CD4-positive, alpha-beta T cell (primary cell): ENCODE data around the gene CD6. TPM values are rescaled to one million over a fixed set of nuclear protein-coding genes. Genes with fewer than 3 reads are reported as not detected.
A peak's percentile ranks its signal among the peaks of the same experiment; 100 is the strongest.

Source experiments
- ATAC-seq: fragments of 200-7000 bp; cut with Tn5 transposase; one replicate; pipeline ENCODE4 v1.10.0; 2022; ENCODE audit warnings: mild to moderate bottlenecking; ENCODE audit not compliant: poor library complexity
- CTCF ChIA-PET: fragments of 350-600 bp; sonication (Branson Sonifier 250); formaldehyde crosslinking; loops from one replicate; lab custom pipeline; 2021; ENCODE audit warnings: antibody characterized with exemption, inconsistent platforms; lab: Charles Lee
- POLR2A ChIA-PET: fragments of 350-600 bp; sonication (Branson Sonifier 250); formaldehyde crosslinking; loops from one replicate; lab custom pipeline; 2021; ENCODE audit warnings: antibody characterized with exemption, inconsistent platforms; lab: Charles Lee
- DNase-seq, 14 experiments: peaks; one replicate each; pipeline ENCODE4 v3.0.0-alpha.2; 2013 to 2020; ENCODE audit warnings: mixed read lengths in 2 of 14
- H3K27ac ChIP-seq, 2 donors: one replicate each; pipeline versions ENCODE4 v1.5.1 to v1.7.0; 2013; ENCODE audit warnings: low read length in 2 of 2, low read depth in 1 of 2, mild to moderate bottlenecking in 1 of 2
- H3K27me3 ChIP-seq, 2 experiments: 1 replicate in 1 of 2; 2 replicates in 1 of 2; pipeline versions ENCODE4 v1.6.1 to v1.7.0; 2013; ENCODE audit warnings: low read length in 2 of 2, control low read depth in 1 of 2, mild to moderate bottlenecking in 1 of 2, moderate library complexity in 1 of 2; ENCODE audit not compliant: insufficient read depth in 2 of 2, control insufficient read depth in 1 of 2
- H3K36me3 ChIP-seq: one replicate; pipeline ENCODE4 v1.6.1; 2013; ENCODE audit warnings: low read length, control low read depth; ENCODE audit not compliant: insufficient read depth
- H3K4me1 ChIP-seq: one replicate; pipeline ENCODE4 v1.6.1; 2013; ENCODE audit warnings: low read length, control low read depth; ENCODE audit not compliant: insufficient read depth
- H3K4me3 ChIP-seq: one replicate; pipeline ENCODE4 v1.5.1; 2013; ENCODE audit warnings: mild to moderate bottlenecking, low read length, moderate library complexity
- H3K9me3 ChIP-seq, 2 experiments: 1 replicate in 1 of 2; 2 replicates in 1 of 2; pipeline versions ENCODE4 v1.6.1 to v1.7.0; 2013; ENCODE audit warnings: low read length in 2 of 2, mild to moderate bottlenecking in 2 of 2, control low read depth in 1 of 2, moderate library complexity in 1 of 2; ENCODE audit not compliant: control insufficient read depth in 1 of 2, insufficient read depth in 1 of 2
- H3K27ac Mint-ChIP-seq: one replicate; pipeline ENCODE4 v1.8.0; 2020; ENCODE audit warnings: mixed read lengths
- H3K27me3 Mint-ChIP-seq: one replicate; pipeline ENCODE4 v1.8.0; 2021; ENCODE audit warnings: mixed read lengths
- H3K36me3 Mint-ChIP-seq: one replicate; pipeline ENCODE4 v1.8.0; 2021; ENCODE audit warnings: low read depth, mixed read lengths
- H3K4me1 Mint-ChIP-seq: one replicate; pipeline ENCODE4 v1.8.0; 2021; ENCODE audit warnings: low read depth, mixed read lengths
- H3K4me3 Mint-ChIP-seq: one replicate; pipeline ENCODE4 v1.8.0; 2020; ENCODE audit warnings: mild to moderate bottlenecking, mixed read lengths
- H3K9me3 Mint-ChIP-seq: one replicate; pipeline ENCODE4 v1.8.0; 2020; ENCODE audit warnings: mixed read lengths
- intact Hi-C, 2 experiments: fragments of 100-400 bp; cut with DNase I in 1 of 2; cut with micrococcal nuclease in 1 of 2; formaldehyde crosslinking; loops; one replicate each; pipeline versions ENCODE4 v1.15.1 to v1.9.0; 2023 to 2025; cut with DNase I, micrococcal nuclease
- total RNA-seq, 174 experiments: library from RNA in 2 of 174; stranded (reverse) in 2 of 174; gene quantifications; one replicate each; pipeline ENCODE4 v1.2.3 and lab custom pipeline; 2021 to 2026
- TF ChIP-seq, protein P1 (sequence below): fragments of 200-600 bp; IDR thresholded peaks from one replicate; pipeline ENCODE4 v1.8.0; 2022; ENCODE audit warnings: antibody characterized with exemption, mild to moderate bottlenecking

Gene CD6
- total RNA-seq, 2 experiments from 2014 or later = 814 to 827 TPM

DNA sequence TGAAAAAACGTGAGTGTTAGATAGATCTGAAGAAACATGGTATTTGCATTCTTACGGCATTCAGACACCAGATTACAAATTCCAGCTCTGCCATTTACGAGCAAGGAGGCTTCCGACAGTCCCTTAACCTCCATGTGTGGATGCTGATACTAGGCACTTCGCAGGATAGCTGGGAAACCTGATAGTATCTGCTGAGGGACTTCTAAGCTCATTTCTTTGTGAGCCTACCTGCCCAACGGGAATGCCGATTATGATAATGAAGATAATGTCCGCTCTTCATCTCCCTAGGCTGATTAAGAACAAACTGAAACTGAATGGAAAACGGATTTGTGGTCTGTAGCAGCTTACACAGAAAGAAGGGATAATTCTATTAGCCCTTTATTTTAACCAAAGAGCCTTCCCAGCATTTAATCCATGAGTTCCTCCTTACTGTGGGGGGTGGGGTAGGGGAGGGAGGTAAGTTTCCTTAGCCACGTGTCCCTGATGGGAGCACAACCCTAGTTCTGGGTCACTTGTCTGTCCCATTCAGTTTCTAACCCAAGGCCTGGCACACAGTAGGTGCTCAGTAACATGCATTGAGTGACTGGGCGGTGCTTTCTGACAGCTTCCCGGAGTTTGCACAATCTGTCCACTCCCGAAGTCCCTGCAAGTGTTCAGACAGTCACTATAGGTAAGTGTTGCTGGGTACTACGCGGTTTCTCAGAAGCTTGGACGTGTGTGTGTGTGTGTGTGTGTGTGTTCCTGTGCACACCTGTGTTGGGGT is 39.2 kb downstream of the CD6 start:
- Mint-ChIP-seq H3K9me3 (no peaks in the 10 kb centered on the region), H3K27me3 (no peaks in the 10 kb centered on the region), H3K36me3 (peaks cover 96% of the 10 kb centered on the region), H3K4me1 (peaks cover 74% of the 10 kb centered on the region), H3K4me3 (peak overlapping the region; percentile 54), H3K27ac (peak overlapping the region; percentile 92)
- H3K27ac ChIP-seq = peak overlapping the region in 1 of 2 donors; percentile 1
- ChIA-PET CTCF (interaction anchor here (0.7 to 2.5 kb wide), 2 partner anchors 13 to 41 kb away, joined by 3 to 8 read pairs; no protein-coding TSS in a partner anchor), POLR2A (interaction anchor here (0.7 to 3.2 kb wide), 9 partner anchors 10 to 103 kb away, joined by 3 to 15 read pairs (median 4); partner anchors contain the start of gene CD6)
- TF ChIP-seq, protein P1, sequence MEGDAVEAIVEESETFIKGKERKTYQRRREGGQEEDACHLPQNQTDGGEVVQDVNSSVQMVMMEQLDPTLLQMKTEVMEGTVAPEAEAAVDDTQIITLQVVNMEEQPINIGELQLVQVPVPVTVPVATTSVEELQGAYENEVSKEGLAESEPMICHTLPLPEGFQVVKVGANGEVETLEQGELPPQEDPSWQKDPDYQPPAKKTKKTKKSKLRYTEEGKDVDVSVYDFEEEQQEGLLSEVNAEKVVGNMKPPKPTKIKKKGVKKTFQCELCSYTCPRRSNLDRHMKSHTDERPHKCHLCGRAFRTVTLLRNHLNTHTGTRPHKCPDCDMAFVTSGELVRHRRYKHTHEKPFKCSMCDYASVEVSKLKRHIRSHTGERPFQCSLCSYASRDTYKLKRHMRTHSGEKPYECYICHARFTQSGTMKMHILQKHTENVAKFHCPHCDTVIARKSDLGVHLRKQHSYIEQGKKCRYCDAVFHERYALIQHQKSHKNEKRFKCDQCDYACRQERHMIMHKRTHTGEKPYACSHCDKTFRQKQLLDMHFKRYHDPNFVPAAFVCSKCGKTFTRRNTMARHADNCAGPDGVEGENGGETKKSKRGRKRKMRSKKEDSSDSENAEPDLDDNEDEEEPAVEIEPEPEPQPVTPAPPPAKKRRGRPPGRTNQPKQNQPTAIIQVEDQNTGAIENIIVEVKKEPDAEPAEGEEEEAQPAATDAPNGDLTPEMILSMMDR = no peak
- H3K9me3 ChIP-seq = no peaks in the 10 kb centered on the region
- intact Hi-C loops = no loop called here
- no peak for DNase-seq
- peaks cover 95% of the 10 kb centered on the region for H3K36me3 ChIP-seq
- H3K4me1 ChIP-seq = peaks cover 64% of the 10 kb centered on the region
- H3K27me3 ChIP-seq = no peaks in the 10 kb centered on the region
- ATAC-seq = no peak
- H3K4me3 ChIP-seq = no peak overlapping the region

DNA sequence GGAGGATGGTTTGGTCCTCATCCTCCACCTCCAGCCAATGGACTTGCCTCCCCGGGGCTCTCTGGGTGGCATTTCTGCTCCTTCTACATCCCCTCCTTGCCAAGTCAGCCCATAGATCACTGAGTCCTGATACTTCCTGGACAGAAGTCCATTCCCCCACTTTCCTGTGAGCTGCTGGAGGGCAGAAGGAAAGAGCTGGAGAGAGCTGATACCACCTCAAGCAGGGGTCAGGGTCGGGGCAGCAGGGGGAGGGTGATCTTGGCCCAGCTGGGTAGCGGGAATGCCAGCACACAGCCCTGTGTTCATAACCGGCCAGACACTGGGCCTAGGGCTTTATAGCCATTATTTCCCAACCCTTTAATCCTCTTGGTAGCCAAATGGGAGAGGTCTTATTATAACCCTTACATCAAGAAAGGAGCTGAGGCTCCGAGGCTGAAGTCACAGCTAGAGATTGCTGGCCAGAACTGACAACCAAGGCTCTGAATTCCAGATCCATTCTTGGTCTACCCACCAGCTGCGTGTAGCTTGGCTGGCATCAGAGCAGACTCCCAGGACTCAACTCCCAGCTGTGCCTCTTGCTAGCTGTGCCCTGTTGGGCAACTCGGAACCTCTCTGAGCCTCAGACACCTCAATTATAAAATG is 39.9 kb downstream of the CD6 start:
- Histone ChIP-seq H3K36me3 (peaks cover 96% of the 10 kb centered on the region), H3K4me1 (peaks cover 63% of the 10 kb centered on the region), H3K27ac (peak overlapping the region in 1 of 2 donors; percentile 3), H3K9me3 (no peaks in the 10 kb centered on the region), H3K4me3 (no peak overlapping the region), H3K27me3 (no peaks in the 10 kb centered on the region)
- DNase-seq (no peak), ATAC-seq (no peak)
- TF ChIP-seq, protein P1 = no peak
- Mint-ChIP-seq H3K27me3 (no peaks in the 10 kb centered on the region), H3K36me3 (peaks cover 96% of the 10 kb centered on the region), H3K9me3 (no peaks in the 10 kb centered on the region), H3K27ac (peak overlapping the region; percentile 92), H3K4me1 (peaks cover 73% of the 10 kb centered on the region), H3K4me3 (no peak overlapping the region)
- intact Hi-C loops = no loop called here
- CTCF ChIA-PET = interaction anchor here (2.5 kb wide), 1 partner anchor 41 kb away, joined by 8 read pairs; no protein-coding TSS in a partner anchor
- POLR2A ChIA-PET = interaction anchor here (0.8 to 3.2 kb wide), 8 partner anchors 10 to 72 kb away, joined by 3 to 15 read pairs (median 4); no protein-coding TSS in a partner anchor

DNA sequence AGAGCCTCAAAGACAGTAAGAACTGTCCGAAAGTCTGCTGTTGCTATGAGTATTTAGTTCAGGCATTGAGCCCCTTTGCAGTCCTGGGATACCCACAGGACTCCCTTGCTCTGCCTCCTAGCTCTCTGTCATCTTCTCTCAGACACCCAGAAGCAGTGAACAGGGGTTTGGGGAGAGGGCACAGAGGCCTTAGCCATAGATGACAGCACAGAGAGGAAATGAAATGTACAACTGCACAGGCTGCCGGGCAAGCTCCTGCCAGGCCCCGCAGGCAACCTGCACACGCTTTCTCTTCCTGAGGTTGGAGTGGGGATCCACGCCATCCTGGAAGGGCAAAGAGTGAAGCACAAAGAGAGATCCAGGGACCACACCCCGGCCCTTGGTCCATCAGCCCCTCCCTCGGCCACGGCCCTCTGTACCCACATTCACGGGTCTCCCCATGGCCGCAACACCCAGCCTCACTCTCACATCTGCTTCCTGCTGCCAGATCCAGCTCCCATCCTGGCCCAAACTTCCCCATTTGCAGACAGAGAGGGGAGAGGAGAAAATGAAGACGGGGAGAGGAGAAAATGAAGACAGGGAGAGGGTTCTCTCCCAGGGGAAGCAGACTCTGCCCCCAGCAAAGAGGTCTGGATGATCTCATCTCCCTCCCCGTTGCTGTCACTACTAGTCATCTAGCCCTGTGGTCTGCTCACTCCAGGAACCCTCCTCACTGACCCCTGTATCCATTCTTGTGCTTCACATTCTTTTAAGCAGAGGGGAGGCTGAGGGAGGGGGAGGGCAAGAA is 40.7 kb downstream of the CD6 start:
- H3K9me3 ChIP-seq = no peaks in the 10 kb centered on the region
- TF ChIP-seq, protein P1 = no peak
- H3K9me3 Mint-ChIP-seq = no peaks in the 10 kb centered on the region
- H3K36me3 Mint-ChIP-seq = peaks cover 96% of the 10 kb centered on the region
- H3K4me1 Mint-ChIP-seq = peaks cover 72% of the 10 kb centered on the region
- H3K4me3 Mint-ChIP-seq = no peak overlapping the region
- H3K36me3 ChIP-seq = peaks cover 96% of the 10 kb centered on the region
- intact Hi-C loops = no loop called here
- peak overlapping the region; percentile 3 to 37 for H3K27ac ChIP-seq
- H3K27me3 ChIP-seq = no peaks in the 10 kb centered on the region
- ChIA-PET CTCF (interaction anchor here (2.5 kb wide), 1 partner anchor 42 kb away, joined by 8 read pairs; no protein-coding TSS in a partner anchor), POLR2A (interaction anchor here (0.8 to 3.2 kb wide), 8 partner anchors 9 to 38 kb away, joined by 3 to 15 read pairs (median 5); no protein-coding TSS in a partner anchor)
- ATAC-seq (no peak), DNase-seq (no peak)
- H3K4me3 ChIP-seq = no peak overlapping the region
- peaks cover 55% of the 10 kb centered on the region for H3K4me1 ChIP-seq
- peak overlapping the region; percentile 92 for H3K27ac Mint-ChIP-seq
- H3K27me3 Mint-ChIP-seq = no peaks in the 10 kb centered on the region
